ENCODE measurements around the gene MAP1A. TPM values are rescaled to one million over a fixed set of nuclear protein-coding genes. Genes with fewer than 3 reads are reported as not detected.

The MAP1A gene
- polyA plus RNA-seq (2011; rRNA removed) (0.43 and 0.48 TPM in 2 replicates), polyA plus RNA-seq (2017; fragmentation: RNase III; extraction: RNeasy Plus Mini Kit Qiagen cat#74134 plus additional on column Dnase treatment) (0.46 to 0.54 TPM (median 0.52 TPM) in 3 replicates), polyA minus RNA-seq (2011; rRNA and poly(A)+ RNA removed) (2.1 and 2.2 TPM in 2 replicates)
- polyA plus RNA-seq (2012; cell fraction: cytosol; rRNA removed), result 0.32 and 0.36 TPM in 2 replicates
- 0.73 and 1.0 TPM in 2 replicates for polyA plus RNA-seq (2012; cell fraction: nucleus; rRNA removed)

GRCh38 chr15:43517354-43518196, at the start of gene MAP1A:
MAP1A (plus strand) TSS chr15:43517608; CDS start chr15:43521474, 3,866 bp downstream.
- no peak within 1 kb of the TSS for H3K4me2 ChIP-seq
- no peaks in the 10 kb centered on the region for H3K9me3 ChIP-seq
- no peaks in the 10 kb centered on the region for H3K4me1 ChIP-seq
- TF ChIP-seq RCOR1 (IDR thresholded peaks at IDR 0.05; ENCODE audit: low read depth, low read length), result no peak
- no peak for TF ChIP-seq HEYL (CRISPR knock-in tag; IDR thresholded peaks at IDR 0.05)
- no peak for TF ChIP-seq HOXB5 (CRISPR knock-in tag; IDR thresholded peaks at IDR 0.05)
- TF ChIP-seq NPAS2 (CRISPR knock-in tag; IDR thresholded peaks at IDR 0.05; ENCODE audit: borderline replicate concordance), result no peak
- no peak for TF ChIP-seq ZC3H11A (IDR thresholded peaks at IDR 0.05)
- TF ChIP-seq ZSCAN20 (CRISPR knock-in tag; IDR thresholded peaks at IDR 0.05), result no peak
- TF ChIP-seq ELK1 (IDR thresholded peaks at IDR 0.05; ENCODE audit: low read depth, low read length), result no peak
- no peak for TF ChIP-seq FOSL2 (IDR thresholded peaks at IDR 0.05)
- TF ChIP-seq FOSL2 (CRISPR knock-in tag; IDR thresholded peaks at IDR 0.05), result no peak
- TF ChIP-seq PBX3 (IDR thresholded peaks at IDR 0.05), result no peak
- no peak for TF ChIP-seq FOSB (CRISPR knock-in tag; IDR thresholded peaks at IDR 0.05)
- TF ChIP-seq CBX8 (IDR thresholded peaks at IDR 0.05), result no peak
- TF ChIP-seq NR3C1 (IDR thresholded peaks at IDR 0.05), result no peak
- TF ChIP-seq NFE2L2 (conservative IDR thresholded peaks at IDR 0.05; ENCODE audit: low read length), result no peak
- TF ChIP-seq RARB (CRISPR knock-in tag; IDR thresholded peaks at IDR 0.05), result no peak
- TF ChIP-seq ESRRA (IDR thresholded peaks at IDR 0.05; ENCODE audit: borderline replicate concordance, low read length), result no peak
- DNase-seq (ENCODE audit: low read depth in 1 of 2, low spot score in 1 of 2) (no peak), ATAC-seq (no peak; a peak in 2 of 6 replicates), FAIRE-seq (no peak)
- H3K27ac ChIP-seq, result no peak within 1 kb of the TSS
- ChIA-PET POLR2A (no interaction called here), CTCF (interaction anchor here (1.1 kb wide), 1 partner anchor 9 kb away, joined by 3 read pairs; no protein-coding TSS in a partner anchor)
- WGBS (ENCODE audit: missing lambda C conversion rate), result 34% methylated on average over 4 of the region's 15 CpGs
- no peak within 1 kb of the TSS for H3K4me3 ChIP-seq

- DNase-seq (ENCODE audit: low read depth in 1 of 2, low spot score in 1 of 2), result no peak
- H3K9me3 ChIP-seq, result no peaks in the 10 kb centered on the region
- ATAC-seq, result no peak
- no peak overlapping the region for H3K4me3 ChIP-seq
- WGBS (ENCODE audit: missing lambda C conversion rate), result 93% methylated on average over 3 of the region's 3 CpGs
- no peaks in the 10 kb centered on the region for H3K4me1 ChIP-seq
- ChIA-PET POLR2A (no interaction called here), CTCF (no interaction called here)
- no peak for FAIRE-seq
- H3K4me2 ChIP-seq, result no peak overlapping the region
- H3K27ac ChIP-seq, result no peak overlapping the region
- TF ChIP-seq MAX (IDR thresholded peaks at IDR 0.05) (no peak), EHF (CRISPR knock-in tag; IDR thresholded peaks at IDR 0.05) (no peak), HOXB13 (CRISPR knock-in tag; IDR thresholded peaks at IDR 0.05; ENCODE audit: low read depth) (no peak), RARB (CRISPR knock-in tag; IDR thresholded peaks at IDR 0.05) (no peak), HOXA7 (CRISPR knock-in tag; IDR thresholded peaks at IDR 0.05) (no peak), MAFK (IDR thresholded peaks at IDR 0.05; ENCODE audit: partially characterized antibody) (no peak), MYC (IDR thresholded peaks at IDR 0.05; ENCODE audit: borderline replicate concordance, low read length) (no peak)
Observed at GRCh38 chr15:43469867-43470266, 47.5 kb upstream of the MAP1A start.

GRCh38 chr15:43471975-43472374, 45.4 kb upstream of the MAP1A start:
- ATAC-seq, result no peak
- TF ChIP-seq KDM5A (IDR thresholded peaks at IDR 0.05) (no peak), RCOR1 (IDR thresholded peaks at IDR 0.05; ENCODE audit: low read depth, low read length) (no peak), CHD2 (IDR thresholded peaks at IDR 0.05; ENCODE audit: low read length, partially characterized antibody) (no peak), NPAS2 (CRISPR knock-in tag; IDR thresholded peaks at IDR 0.05; ENCODE audit: borderline replicate concordance) (no peak), HEYL (CRISPR knock-in tag; IDR thresholded peaks at IDR 0.05) (no peak), JUNB (IDR thresholded peaks at IDR 0.05) (no peak), CEBPB (IDR thresholded peaks at IDR 0.05) (no peak), GATA3 (IDR thresholded peaks at IDR 0.05; ENCODE audit: borderline replicate concordance) (no peak), TFCP2L1 (CRISPR knock-in tag; IDR thresholded peaks at IDR 0.05) (no peak), POLR2A (IDR thresholded peaks at IDR 0.05; ENCODE audit: low read length) (no peak), SREBF2 (IDR thresholded peaks at IDR 0.05) (no peak), BCL3 (IDR thresholded peaks at IDR 0.05) (no peak), FOSB (CRISPR knock-in tag; IDR thresholded peaks at IDR 0.05) (no peak), FOXS1 (CRISPR knock-in tag; IDR thresholded peaks at IDR 0.05) (no peak), BHLHE40 (IDR thresholded peaks at IDR 0.05; ENCODE audit: low read depth, low read length) (no peak), HDAC2 (IDR thresholded peaks at IDR 0.05) (no peak)

More at GRCh38 chr15:43471975-43472374, 45.4 kb upstream of the MAP1A start:
- DNase-seq (ENCODE audit: low read depth in 1 of 2, low spot score in 1 of 2) (no peak), FAIRE-seq (no peak)
- H3K4me3 ChIP-seq, result no peak overlapping the region
- POLR2A ChIA-PET, result no interaction called here
- H3K4me1 ChIP-seq, result no peaks in the 10 kb centered on the region
- H3K4me2 ChIP-seq, result no peak overlapping the region
- CTCF ChIA-PET, result interaction anchor here (1.6 kb wide), 1 partner anchor 31 kb away, joined by 4 read pairs; no protein-coding TSS in a partner anchor
- H3K27ac ChIP-seq, result no peak overlapping the region
- H3K9me3 ChIP-seq, result no peaks in the 10 kb centered on the region
